HEK293 (cell line): ENCODE results near the gene FAM170A.

ENCODE experiments used
- MEIS1 ChIP-seq: sonication (generic); formaldehyde crosslinking; IDR thresholded peaks from 2 replicates; pipeline ENCODE4 v1.8.1; 2022; ENCODE audit warnings: missing genetic modification reagents, mild to moderate bottlenecking, borderline replicate concordance
- MYNN ChIP-seq: fragments of 450-650 bp; formaldehyde crosslinking; IDR thresholded peaks from 2 replicates; pipeline ENCODE4 v1.5.1; 2016; ENCODE audit warnings: missing biosample characterization, missing genetic modification characterization, borderline replicate concordance
- SALL2 ChIP-seq: fragments of 450-650 bp; formaldehyde crosslinking; IDR thresholded peaks from 2 replicates; pipeline ENCODE4 v1.5.0; 2017; ENCODE audit warnings: missing biosample characterization, mild to moderate bottlenecking, missing genetic modification characterization, borderline replicate concordance
- ZNF266 ChIP-seq: fragments of 450-650 bp; formaldehyde crosslinking; IDR thresholded peaks from 2 replicates; pipeline ENCODE4 v1.5.1; 2016; ENCODE audit warnings: missing biosample characterization, missing genetic modification characterization, low read depth
- ZNF274 ChIP-seq, 2 experiments: fragments of 200-500 bp in 1 of 2; fragments of 450-650 bp in 1 of 2; sonication (Bioruptor generic) in 1 of 2; formaldehyde crosslinking in 1 of 2; IDR thresholded peaks; 2 replicates each; pipeline versions ENCODE4 v1.5.1 to v1.6.1; 2014 to 2016; ENCODE audit warnings: borderline replicate concordance in 1 of 2, inconsistent platforms in 1 of 2, low read length in 1 of 2, missing biosample characterization in 1 of 2, missing genetic modification characterization in 1 of 2
- ZNF302 ChIP-seq: fragments of 450-650 bp; formaldehyde crosslinking; IDR thresholded peaks from 2 replicates; pipeline ENCODE4 v1.5.1; 2016; ENCODE audit warnings: missing biosample characterization, missing genetic modification characterization, low read depth
- ZSCAN16 ChIP-seq: fragments of 450-650 bp; formaldehyde crosslinking; IDR thresholded peaks from 2 replicates; pipeline ENCODE4 v1.5.1; 2016; ENCODE audit warnings: missing biosample characterization, missing genetic modification characterization
- TF ChIP-seq, protein P1 (sequence below): fragments of 450-650 bp; formaldehyde crosslinking; IDR thresholded peaks from 2 replicates; pipeline ENCODE4 v1.5.1; 2016; ENCODE audit warnings: missing biosample characterization, missing genetic modification characterization, low read depth
- TF ChIP-seq, protein P2 (sequence below): fragments of 450-650 bp; formaldehyde crosslinking; IDR thresholded peaks from 2 replicates; pipeline ENCODE4 v1.5.1; 2016; ENCODE audit warnings: missing biosample characterization, missing genetic modification characterization
- TF ChIP-seq, protein P3 (sequence below): fragments of 450-650 bp; formaldehyde crosslinking; conservative IDR thresholded peaks from 2 replicates; pipeline ENCODE4 v1.5.1; 2016; ENCODE audit warnings: low read depth, missing biosample characterization, missing genetic modification characterization
- TF ChIP-seq, protein P4 (sequence below): fragments of 450-650 bp; formaldehyde crosslinking; IDR thresholded peaks from 2 replicates; pipeline ENCODE4 v1.5.1; 2016; ENCODE audit warnings: missing biosample characterization, missing genetic modification characterization

DNA sequence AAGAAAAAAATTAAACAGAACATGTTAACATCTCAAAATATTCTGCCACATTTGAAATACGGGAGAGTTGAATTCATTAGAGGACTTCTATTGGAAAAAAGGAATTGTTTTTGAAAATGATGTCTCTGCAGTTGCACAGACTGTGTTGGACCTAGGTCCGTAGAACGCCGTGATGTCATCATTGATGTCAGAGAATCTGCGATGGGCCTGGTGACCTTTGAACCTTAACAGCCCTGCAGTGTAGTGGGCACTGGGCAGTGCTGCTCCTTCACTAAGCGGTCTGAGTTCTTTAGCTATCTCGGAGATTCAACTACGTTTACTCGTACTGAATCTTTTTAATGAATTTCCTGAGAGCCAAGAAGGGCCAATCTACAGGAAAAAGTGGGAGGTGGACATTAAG, at the start of gene FAM170A:
- TF ChIP-seq, protein P1, sequence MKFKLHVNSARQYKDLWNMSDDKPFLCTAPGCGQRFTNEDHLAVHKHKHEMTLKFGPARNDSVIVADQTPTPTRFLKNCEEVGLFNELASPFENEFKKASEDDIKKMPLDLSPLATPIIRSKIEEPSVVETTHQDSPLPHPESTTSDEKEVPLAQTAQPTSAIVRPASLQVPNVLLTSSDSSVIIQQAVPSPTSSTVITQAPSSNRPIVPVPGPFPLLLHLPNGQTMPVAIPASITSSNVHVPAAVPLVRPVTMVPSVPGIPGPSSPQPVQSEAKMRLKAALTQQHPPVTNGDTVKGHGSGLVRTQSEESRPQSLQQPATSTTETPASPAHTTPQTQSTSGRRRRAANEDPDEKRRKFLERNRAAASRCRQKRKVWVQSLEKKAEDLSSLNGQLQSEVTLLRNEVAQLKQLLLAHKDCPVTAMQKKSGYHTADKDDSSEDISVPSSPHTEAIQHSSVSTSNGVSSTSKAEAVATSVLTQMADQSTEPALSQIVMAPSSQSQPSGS (tag by site-specific recombination): no peak
- TF ChIP-seq ZNF274 (IDR thresholded peaks at IDR 0.05; ENCODE audit: low read length) (no peak), ZNF274 (tag by site-specific recombination; IDR thresholded peaks at IDR 0.05; ENCODE audit: borderline replicate concordance) (no peak), ZSCAN16 (tag by site-specific recombination) (no peak), MYNN (tag by site-specific recombination) (no peak), ZNF302 (no peak), MEIS1 (CRISPR knock-in tag) (no peak), SALL2 (no peak), ZNF266 (tag by site-specific recombination) (no peak)
- TF ChIP-seq, protein P2, sequence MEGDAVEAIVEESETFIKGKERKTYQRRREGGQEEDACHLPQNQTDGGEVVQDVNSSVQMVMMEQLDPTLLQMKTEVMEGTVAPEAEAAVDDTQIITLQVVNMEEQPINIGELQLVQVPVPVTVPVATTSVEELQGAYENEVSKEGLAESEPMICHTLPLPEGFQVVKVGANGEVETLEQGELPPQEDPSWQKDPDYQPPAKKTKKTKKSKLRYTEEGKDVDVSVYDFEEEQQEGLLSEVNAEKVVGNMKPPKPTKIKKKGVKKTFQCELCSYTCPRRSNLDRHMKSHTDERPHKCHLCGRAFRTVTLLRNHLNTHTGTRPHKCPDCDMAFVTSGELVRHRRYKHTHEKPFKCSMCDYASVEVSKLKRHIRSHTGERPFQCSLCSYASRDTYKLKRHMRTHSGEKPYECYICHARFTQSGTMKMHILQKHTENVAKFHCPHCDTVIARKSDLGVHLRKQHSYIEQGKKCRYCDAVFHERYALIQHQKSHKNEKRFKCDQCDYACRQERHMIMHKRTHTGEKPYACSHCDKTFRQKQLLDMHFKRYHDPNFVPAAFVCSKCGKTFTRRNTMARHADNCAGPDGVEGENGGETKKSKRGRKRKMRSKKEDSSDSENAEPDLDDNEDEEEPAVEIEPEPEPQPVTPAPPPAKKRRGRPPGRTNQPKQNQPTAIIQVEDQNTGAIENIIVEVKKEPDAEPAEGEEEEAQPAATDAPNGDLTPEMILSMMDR: no peak
- TF ChIP-seq, protein P3, sequence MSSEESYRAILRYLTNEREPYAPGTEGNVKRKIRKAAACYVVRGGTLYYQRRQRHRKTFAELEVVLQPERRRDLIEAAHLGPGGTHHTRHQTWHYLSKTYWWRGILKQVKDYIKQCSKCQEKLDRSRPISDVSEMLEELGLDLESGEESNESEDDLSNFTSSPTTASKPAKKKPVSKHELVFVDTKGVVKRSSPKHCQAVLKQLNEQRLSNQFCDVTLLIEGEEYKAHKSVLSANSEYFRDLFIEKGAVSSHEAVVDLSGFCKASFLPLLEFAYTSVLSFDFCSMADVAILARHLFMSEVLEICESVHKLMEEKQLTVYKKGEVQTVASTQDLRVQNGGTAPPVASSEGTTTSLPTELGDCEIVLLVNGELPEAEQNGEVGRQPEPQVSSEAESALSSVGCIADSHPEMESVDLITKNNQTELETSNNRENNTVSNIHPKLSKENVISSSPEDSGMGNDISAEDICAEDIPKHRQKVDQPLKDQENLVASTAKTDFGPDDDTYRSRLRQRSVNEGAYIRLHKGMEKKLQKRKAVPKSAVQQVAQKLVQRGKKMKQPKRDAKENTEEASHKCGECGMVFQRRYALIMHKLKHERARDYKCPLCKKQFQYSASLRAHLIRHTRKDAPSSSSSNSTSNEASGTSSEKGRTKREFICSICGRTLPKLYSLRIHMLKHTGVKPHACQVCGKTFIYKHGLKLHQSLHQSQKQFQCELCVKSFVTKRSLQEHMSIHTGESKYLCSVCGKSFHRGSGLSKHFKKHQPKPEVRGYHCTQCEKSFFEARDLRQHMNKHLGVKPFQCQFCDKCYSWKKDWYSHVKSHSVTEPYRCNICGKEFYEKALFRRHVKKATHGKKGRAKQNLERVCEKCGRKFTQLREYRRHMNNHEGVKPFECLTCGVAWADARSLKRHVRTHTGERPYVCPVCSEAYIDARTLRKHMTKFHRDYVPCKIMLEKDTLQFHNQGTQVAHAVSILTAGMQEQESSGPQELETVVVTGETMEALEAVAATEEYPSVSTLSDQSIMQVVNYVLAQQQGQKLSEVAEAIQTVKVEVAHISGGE (tag by site-specific recombination): no peak
- TF ChIP-seq, protein P4, sequence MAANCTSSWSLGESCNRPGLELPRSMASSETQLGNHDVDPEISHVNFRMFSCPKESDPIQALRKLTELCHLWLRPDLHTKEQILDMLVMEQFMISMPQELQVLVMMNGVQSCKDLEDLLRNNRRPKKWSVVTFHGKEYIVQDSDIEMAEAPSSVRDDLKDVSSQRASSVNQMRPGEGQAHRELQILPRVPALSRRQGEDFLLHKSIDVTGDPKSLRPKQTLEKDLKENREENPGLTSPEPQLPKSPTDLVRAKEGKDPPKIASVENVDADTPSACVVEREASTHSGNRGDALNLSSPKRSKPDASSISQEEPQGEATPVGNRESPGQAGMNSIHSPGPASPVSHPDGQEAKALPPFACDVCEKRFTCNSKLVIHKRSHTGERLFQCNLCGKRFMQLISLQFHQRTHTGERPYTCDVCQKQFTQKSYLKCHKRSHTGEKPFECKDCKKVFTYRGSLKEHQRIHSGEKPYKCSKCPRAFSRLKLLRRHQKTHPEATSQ: no peak
